Activated T-helper 17 cell treated with anti-CD3 and anti-CD28 coated beads, Interleukin-2, amount 50 U/mL, for 72 hours (primary cell): ENCODE measurements around the gene ALK. TPM values are rescaled to one million over a fixed set of nuclear protein-coding genes. Genes with fewer than 3 reads are reported as not detected.

ENCODE experiments used
- ATAC-seq: fragments of 150-1000 bp; cut with Tn5 transposase; replicated peaks from 2 replicates; pipeline ENCODE4 v1.10.0; 2021; ENCODE audit warnings: mild to moderate bottlenecking, moderate library complexity
- H3K27ac Mint-ChIP-seq: one replicate; pipeline ENCODE4 v1.8.0; 2022; ENCODE audit warnings: mixed read lengths
- H3K27me3 Mint-ChIP-seq: one replicate; pipeline ENCODE4 v1.8.0; 2022; ENCODE audit warnings: mixed read lengths
- H3K36me3 Mint-ChIP-seq: one replicate; pipeline ENCODE4 v1.8.0; 2022; ENCODE audit warnings: low read depth, mild to moderate bottlenecking, mixed read lengths
- H3K4me1 Mint-ChIP-seq: one replicate; pipeline ENCODE4 v1.8.0; 2022; ENCODE audit warnings: mixed read lengths
- H3K4me3 Mint-ChIP-seq: one replicate; pipeline ENCODE4 v1.8.0; 2022; ENCODE audit warnings: mild to moderate bottlenecking, mixed read lengths
- H3K9me3 Mint-ChIP-seq: one replicate; pipeline ENCODE4 v1.8.0; 2022; ENCODE audit warnings: mixed read lengths
- total RNA-seq, 2 donors: library from RNA; stranded (reverse); gene quantifications; one replicate each; pipeline ENCODE4 v1.2.3, GENCODE V29; 2022

Gene ALK
- total RNA-seq, 2 donors from 2014 or later, result not detected

GRCh38 chr2:29405707-29406106 lies 515.7 kb downstream of the ALK start:
- H3K4me3 Mint-ChIP-seq, result no peak overlapping the region
- no peak overlapping the region for H3K27ac Mint-ChIP-seq
- ATAC-seq, result no peak
- H3K4me1 Mint-ChIP-seq, result no peaks in the 10 kb centered on the region
- peaks cover 9% of the 10 kb centered on the region for H3K27me3 Mint-ChIP-seq
- no peaks in the 10 kb centered on the region for H3K36me3 Mint-ChIP-seq
- no peaks in the 10 kb centered on the region for H3K9me3 Mint-ChIP-seq

- ATAC-seq, result no peak
- Mint-ChIP-seq H3K9me3 (no peaks in the 10 kb centered on the region), H3K36me3 (no peaks in the 10 kb centered on the region), H3K4me1 (no peaks in the 10 kb centered on the region), H3K4me3 (no peak overlapping the region), H3K27ac (no peak overlapping the region), H3K27me3 (peaks cover 9% of the 10 kb centered on the region)
These were observed 516.1 kb downstream of the ALK start for GRCh38 chr2:29405266-29405665.

GRCh38 chr2:29401994-29402393 lies 519.4 kb downstream of the ALK start:
- Mint-ChIP-seq H3K4me1 (no peaks in the 10 kb centered on the region), H3K36me3 (no peaks in the 10 kb centered on the region), H3K27ac (no peak overlapping the region), H3K27me3 (peaks cover 8% of the 10 kb centered on the region), H3K9me3 (no peaks in the 10 kb centered on the region), H3K4me3 (no peak overlapping the region)
- no peak for ATAC-seq

DNA sequence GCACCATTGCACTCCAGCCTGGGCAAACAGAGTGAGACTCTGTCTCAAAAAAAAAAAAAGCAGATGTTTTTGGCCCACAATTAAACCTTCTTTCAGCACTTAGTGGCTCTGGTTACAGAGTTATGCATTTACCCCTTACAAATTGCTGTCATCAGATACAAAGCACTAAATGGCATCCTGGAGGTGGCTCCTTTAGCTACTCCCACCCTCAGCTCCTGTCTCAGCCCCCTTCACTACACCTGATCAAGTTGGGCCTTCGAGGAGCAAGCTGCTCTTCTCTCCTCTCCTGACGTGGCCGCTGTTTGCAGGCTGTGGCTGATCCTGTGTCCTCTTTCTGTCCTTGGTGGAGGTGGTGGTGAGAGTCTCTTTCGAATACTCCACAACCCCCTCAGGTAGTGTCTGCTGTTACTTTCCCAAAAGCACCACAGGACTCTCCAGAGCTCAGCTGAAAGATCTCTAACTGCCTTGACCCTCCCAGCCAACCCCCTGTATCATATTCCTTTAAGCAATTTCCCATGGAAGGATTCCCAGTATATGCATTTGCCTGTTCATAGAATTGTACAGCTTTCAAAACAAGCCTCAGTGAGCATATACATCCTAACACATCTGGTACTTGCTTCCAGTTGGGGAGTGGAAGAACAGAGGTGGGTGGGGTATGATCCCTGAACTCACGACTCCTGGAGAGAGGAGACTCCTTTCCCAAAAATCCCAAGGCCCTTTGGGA lies 520.3 kb downstream of the ALK start:
- no peak for ATAC-seq
- Mint-ChIP-seq H3K27me3 (peaks cover 8% of the 10 kb centered on the region), H3K9me3 (no peaks in the 10 kb centered on the region), H3K27ac (no peak overlapping the region), H3K4me3 (no peak overlapping the region), H3K36me3 (no peaks in the 10 kb centered on the region), H3K4me1 (no peaks in the 10 kb centered on the region)

- no peaks in the 10 kb centered on the region for H3K36me3 Mint-ChIP-seq
- peaks cover 17% of the 10 kb centered on the region for H3K27me3 Mint-ChIP-seq
- ATAC-seq, result no peak
- no peak overlapping the region for H3K27ac Mint-ChIP-seq
- H3K9me3 Mint-ChIP-seq, result no peaks in the 10 kb centered on the region
- H3K4me1 Mint-ChIP-seq, result no peaks in the 10 kb centered on the region
- H3K4me3 Mint-ChIP-seq, result no peak overlapping the region
These were observed 522.8 kb downstream of the ALK start for GRCh38 chr2:29398384-29399237.

DNA sequence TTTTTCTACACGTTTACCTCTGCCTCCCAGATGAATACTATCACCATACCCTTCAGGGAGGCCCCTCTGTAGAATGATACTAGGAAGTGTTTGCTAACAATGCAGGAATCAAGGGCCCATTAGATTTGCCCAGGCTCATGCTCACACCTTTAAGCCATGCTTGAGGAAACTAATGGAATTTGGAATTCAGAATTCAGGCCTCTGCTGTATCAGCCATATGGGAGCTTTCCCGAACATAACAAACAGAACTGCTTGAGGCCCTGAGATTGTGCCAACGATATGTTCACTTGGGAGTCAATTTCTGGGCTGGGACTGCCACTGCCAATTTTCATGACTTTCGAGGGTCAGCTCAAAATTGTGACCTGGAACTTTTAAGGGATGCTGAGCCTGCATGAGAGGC lies 523.7 kb downstream of the ALK start:
- peaks cover 24% of the 10 kb centered on the region for H3K27me3 Mint-ChIP-seq
- H3K4me1 Mint-ChIP-seq, result no peaks in the 10 kb centered on the region
- no peaks in the 10 kb centered on the region for H3K36me3 Mint-ChIP-seq
- ATAC-seq, result no peak
- H3K27ac Mint-ChIP-seq, result no peak overlapping the region
- no peak overlapping the region for H3K4me3 Mint-ChIP-seq
- H3K9me3 Mint-ChIP-seq, result no peaks in the 10 kb centered on the region

DNA sequence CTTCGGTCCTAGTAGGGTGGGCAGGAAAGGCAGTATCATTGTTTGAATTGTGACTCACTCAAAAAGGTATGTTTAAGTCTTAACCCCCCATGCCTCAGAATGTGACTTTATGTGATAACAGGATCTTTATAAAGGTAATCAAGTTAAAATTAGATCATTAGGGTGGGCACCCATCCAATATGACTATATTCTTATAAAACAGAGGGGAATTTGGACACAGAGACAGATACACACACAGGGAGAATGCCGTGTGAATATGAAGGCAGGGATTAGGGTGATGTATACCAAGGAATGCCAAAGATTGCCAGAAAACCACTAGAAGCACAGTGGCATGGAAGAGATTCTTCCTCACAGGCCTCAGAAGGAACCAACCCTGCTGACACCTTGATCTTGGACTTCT lies 524.3 kb downstream of the ALK start:
- no peak overlapping the region for H3K4me3 Mint-ChIP-seq
- H3K27me3 Mint-ChIP-seq, result peaks cover 25% of the 10 kb centered on the region
- H3K27ac Mint-ChIP-seq, result no peak overlapping the region
- ATAC-seq, result no peak
- no peaks in the 10 kb centered on the region for H3K4me1 Mint-ChIP-seq
- no peaks in the 10 kb centered on the region for H3K36me3 Mint-ChIP-seq
- no peaks in the 10 kb centered on the region for H3K9me3 Mint-ChIP-seq

DNA sequence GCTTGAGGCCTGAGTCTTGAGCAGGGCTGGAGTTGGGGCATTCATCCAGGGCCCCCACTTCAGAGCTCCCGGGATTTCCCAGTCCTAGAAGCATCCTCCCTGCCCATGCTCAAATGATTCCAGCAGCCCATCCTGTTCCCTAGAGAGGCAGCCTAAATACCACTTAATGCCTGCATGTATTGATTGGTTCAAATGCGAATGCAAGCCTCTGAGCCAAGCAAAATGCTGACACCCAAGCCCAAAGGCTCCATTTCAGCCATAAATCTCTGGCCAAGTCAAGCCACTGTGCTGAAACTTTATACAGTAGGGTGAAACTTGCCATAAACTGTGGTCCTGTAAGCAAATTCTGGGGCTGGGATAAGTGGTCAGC lies 526.4 kb downstream of the ALK start:
- ATAC-seq, result no peak
- no peak overlapping the region for H3K4me3 Mint-ChIP-seq
- H3K27me3 Mint-ChIP-seq, result peaks cover 36% of the 10 kb centered on the region
- no peak overlapping the region for H3K27ac Mint-ChIP-seq
- H3K9me3 Mint-ChIP-seq, result no peaks in the 10 kb centered on the region
- H3K36me3 Mint-ChIP-seq, result no peaks in the 10 kb centered on the region
- no peaks in the 10 kb centered on the region for H3K4me1 Mint-ChIP-seq

GRCh38 chr2:29394311-29394980 lies 526.9 kb downstream of the ALK start:
- Mint-ChIP-seq H3K4me3 (no peak overlapping the region), H3K36me3 (no peaks in the 10 kb centered on the region), H3K27ac (no peak overlapping the region), H3K4me1 (no peaks in the 10 kb centered on the region), H3K27me3 (peaks cover 34% of the 10 kb centered on the region), H3K9me3 (no peaks in the 10 kb centered on the region)
- ATAC-seq, result no peak

DNA sequence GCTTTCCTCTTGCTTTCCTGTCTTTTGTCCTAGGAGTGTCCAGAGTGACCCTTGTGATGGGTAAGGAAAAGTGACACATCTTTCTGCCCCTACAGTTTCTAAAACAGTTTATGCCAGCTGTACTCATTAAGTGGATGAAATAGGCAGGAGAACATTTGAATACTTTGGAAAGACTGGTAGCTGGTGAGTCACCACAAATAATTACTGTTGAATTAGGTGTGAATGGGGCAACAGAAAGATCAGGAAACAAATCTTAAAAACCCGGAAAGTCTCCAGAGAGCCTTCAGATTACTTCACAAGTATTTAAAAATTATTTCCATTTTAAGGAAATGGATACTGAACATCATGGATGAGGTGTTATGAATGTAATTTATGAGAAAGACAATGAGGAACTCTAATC lies 527.7 kb downstream of the ALK start:
- Mint-ChIP-seq H3K4me1 (no peaks in the 10 kb centered on the region), H3K4me3 (no peak overlapping the region), H3K27ac (no peak overlapping the region), H3K9me3 (no peaks in the 10 kb centered on the region), H3K27me3 (peaks cover 38% of the 10 kb centered on the region), H3K36me3 (no peaks in the 10 kb centered on the region)
- no peak for ATAC-seq

DNA sequence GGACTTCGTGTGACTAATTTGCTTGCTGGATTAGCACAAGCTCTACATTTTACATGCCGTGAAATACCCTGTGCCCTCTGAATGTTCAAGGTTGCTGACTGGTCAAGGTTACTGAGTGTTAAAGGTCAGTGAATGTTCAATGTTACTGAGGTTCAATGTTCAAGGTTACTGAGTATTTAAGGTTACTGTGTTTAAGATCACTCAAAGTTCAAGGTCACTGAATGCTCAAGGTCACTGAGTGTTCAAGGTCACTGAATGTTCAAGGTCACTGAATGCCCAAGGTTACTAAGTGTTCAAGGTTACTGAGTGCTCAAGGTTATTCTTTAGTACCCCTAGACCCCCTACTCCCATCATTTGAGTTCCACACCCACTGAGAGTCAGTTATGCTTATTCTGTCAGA lies 528.6 kb downstream of the ALK start:
- no peak overlapping the region for H3K27ac Mint-ChIP-seq

DNA sequence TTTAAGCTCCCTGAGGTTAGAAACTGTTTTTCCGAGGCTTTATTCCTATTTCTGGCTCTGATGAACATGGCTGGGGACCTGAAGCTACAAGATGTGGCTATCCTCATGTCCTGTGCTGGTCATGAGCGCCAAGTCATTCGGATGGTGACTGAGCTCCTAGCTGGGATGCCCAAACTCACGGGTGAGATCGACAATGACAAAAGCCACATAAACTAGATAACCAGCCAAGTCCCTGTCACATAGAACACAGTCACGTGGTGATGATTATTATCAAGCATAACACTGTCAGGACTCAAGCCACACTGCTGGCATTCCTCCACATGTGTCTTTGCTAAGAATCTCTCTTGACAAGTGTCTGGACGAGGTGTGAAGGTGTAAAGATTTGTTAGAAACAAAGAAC lies 531.2 kb downstream of the ALK start:
- peaks cover 41% of the 10 kb centered on the region for H3K27me3 Mint-ChIP-seq
- H3K36me3 Mint-ChIP-seq, result no peaks in the 10 kb centered on the region
- H3K4me3 Mint-ChIP-seq, result no peak overlapping the region
- H3K27ac Mint-ChIP-seq, result no peak overlapping the region
- no peak for ATAC-seq
- H3K4me1 Mint-ChIP-seq, result no peaks in the 10 kb centered on the region
- H3K9me3 Mint-ChIP-seq, result no peaks in the 10 kb centered on the region

More for the DNA sequence above, 528.6 kb downstream of the ALK start:
- Mint-ChIP-seq H3K9me3 (no peaks in the 10 kb centered on the region), H3K36me3 (no peaks in the 10 kb centered on the region), H3K27me3 (peaks cover 45% of the 10 kb centered on the region), H3K4me1 (no peaks in the 10 kb centered on the region), H3K4me3 (no peak overlapping the region)
- no peak for ATAC-seq

- Mint-ChIP-seq H3K4me3 (no peak overlapping the region), H3K9me3 (no peaks in the 10 kb centered on the region), H3K36me3 (no peaks in the 10 kb centered on the region), H3K4me1 (no peaks in the 10 kb centered on the region), H3K27me3 (peaks cover 39% of the 10 kb centered on the region), H3K27ac (no peak overlapping the region)
- no peak for ATAC-seq
These were observed 531.7 kb downstream of the ALK start for GRCh38 chr2:29389686-29390085.

DNA sequence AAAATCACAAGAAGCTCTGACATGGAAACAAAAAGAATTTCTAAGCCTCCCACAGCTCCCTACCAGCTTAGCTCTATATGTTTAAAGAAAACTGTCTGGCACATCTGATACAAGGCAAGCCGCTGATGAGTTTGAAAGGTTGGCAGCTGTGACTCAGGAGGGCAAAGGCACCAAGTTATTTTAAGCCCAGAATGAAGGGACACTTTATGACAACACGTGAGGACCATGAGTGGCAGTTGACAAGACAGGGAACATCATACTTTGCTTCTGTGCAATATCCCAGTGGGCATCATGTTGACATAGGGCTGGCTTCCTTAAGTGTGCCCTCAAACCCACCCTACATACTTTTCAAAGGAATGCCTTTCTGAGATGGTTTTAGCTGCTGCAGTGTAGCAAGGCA lies 533.3 kb downstream of the ALK start:
- Mint-ChIP-seq H3K36me3 (no peaks in the 10 kb centered on the region), H3K27me3 (peaks cover 30% of the 10 kb centered on the region), H3K4me1 (no peaks in the 10 kb centered on the region), H3K9me3 (no peaks in the 10 kb centered on the region), H3K4me3 (no peak overlapping the region), H3K27ac (no peak overlapping the region)
- no peak for ATAC-seq

DNA sequence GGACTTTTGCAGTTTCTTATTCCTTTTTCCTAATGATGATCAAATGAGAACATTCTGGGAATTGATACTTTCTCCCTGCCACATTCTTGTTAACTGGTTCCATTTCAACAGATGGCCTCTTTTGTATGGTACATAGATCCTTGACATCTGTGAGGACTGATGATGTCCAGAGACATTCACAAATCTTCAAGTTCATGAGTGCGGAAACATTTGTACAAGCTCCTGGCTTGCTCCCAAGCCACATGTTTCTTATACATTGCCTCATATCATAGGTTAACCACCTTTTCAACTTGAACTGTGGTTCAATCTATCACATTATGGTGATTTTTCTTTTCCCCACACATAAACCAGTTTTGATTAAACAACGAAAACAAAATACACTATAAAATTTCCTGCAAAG lies 538.9 kb downstream of the ALK start:
- Mint-ChIP-seq H3K4me3 (no peak overlapping the region), H3K27ac (no peak overlapping the region)

More for the DNA sequence above, 538.9 kb downstream of the ALK start:
- ATAC-seq, result no peak
- H3K27me3 Mint-ChIP-seq, result peaks cover 10% of the 10 kb centered on the region
- H3K36me3 Mint-ChIP-seq, result no peaks in the 10 kb centered on the region
- no peaks in the 10 kb centered on the region for H3K4me1 Mint-ChIP-seq
- H3K9me3 Mint-ChIP-seq, result no peaks in the 10 kb centered on the region
